HepG2 (cell line): ENCODE data around the gene UTP15. TPM values are rescaled to one million over a fixed set of nuclear protein-coding genes. Genes with fewer than 3 reads are reported as not detected.

Source experiments
- BCLAF1 ChIP-seq: fragments of 450-650 bp; IDR thresholded peaks from 2 replicates; pipeline ENCODE4 v1.6.1; 2017; ENCODE audit warnings: mild to moderate bottlenecking
- KLF13 ChIP-seq: sonication (generic); formaldehyde crosslinking; IDR thresholded peaks from 2 replicates; pipeline ENCODE4 v1.4.0; 2020; ENCODE audit warnings: mild to moderate bottlenecking, missing genetic modification reagents
- MATR3 ChIP-seq: sonication (generic); formaldehyde crosslinking; IDR thresholded peaks from 2 replicates; pipeline ENCODE4 v1.4.0; 2020; ENCODE audit warnings: missing genetic modification reagents
- NCOA1 ChIP-seq: sonication (generic); formaldehyde crosslinking; IDR thresholded peaks from 2 replicates; pipeline ENCODE4 v1.9.0; 2021; ENCODE audit warnings: missing genetic modification reagents
- NFYC ChIP-seq: IDR thresholded peaks from 2 replicates; pipeline ENCODE4 v1.6.1; 2016; ENCODE audit warnings: missing genetic modification reagents, missing compliant biosample characterization
- PHF5A ChIP-seq: IDR thresholded peaks from one replicate; pipeline ENCODE4 v1.6.1; 2018; ENCODE audit warnings: low read depth, missing genetic modification reagents; ENCODE audit not compliant: unreplicated experiment
- SATB2 ChIP-seq: sonication (generic); formaldehyde crosslinking; IDR thresholded peaks from 2 replicates; pipeline ENCODE4 v1.5.0; 2020; ENCODE audit warnings: missing genetic modification reagents
- SKI ChIP-seq: fragments of 450-650 bp; IDR thresholded peaks from one replicate; pipeline ENCODE4 v1.6.1; 2018; ENCODE audit warnings: mild to moderate bottlenecking; ENCODE audit not compliant: partially characterized antibody
- SOX5 ChIP-seq: IDR thresholded peaks from 2 replicates; pipeline ENCODE4 v1.6.1; 2016; ENCODE audit warnings: borderline replicate concordance
- SUZ12 ChIP-seq: fragments of 150-350 bp; IDR thresholded peaks from 2 replicates; pipeline ENCODE4 v1.6.1; 2014; ENCODE audit warnings: low read depth, low read length
- ZBTB3 ChIP-seq: sonication (generic); formaldehyde crosslinking; IDR thresholded peaks from 2 replicates; pipeline ENCODE4 v1.4.0; 2020; ENCODE audit warnings: low read depth, mild to moderate bottlenecking, moderate library complexity, missing genetic modification reagents, borderline replicate concordance
- ZNF333 ChIP-seq: sonication (generic); formaldehyde crosslinking; IDR thresholded peaks from 2 replicates; pipeline ENCODE4 v1.4.0; 2020; ENCODE audit warnings: mild to moderate bottlenecking, missing genetic modification reagents, borderline replicate concordance
- ZNF549 ChIP-seq: sonication (generic); formaldehyde crosslinking; IDR thresholded peaks from 2 replicates; pipeline ENCODE4 v1.5.0; 2020; ENCODE audit warnings: missing genetic modification reagents
- ZNF605 ChIP-seq: sonication (generic); formaldehyde crosslinking; IDR thresholded peaks from 2 replicates; pipeline ENCODE4 v1.8.0; 2022; ENCODE audit warnings: mild to moderate bottlenecking, missing genetic modification reagents
- ZNF792 ChIP-seq: IDR thresholded peaks from 2 replicates; pipeline ENCODE4 v1.6.1; 2016
- ZNF816 ChIP-seq: sonication (generic); formaldehyde crosslinking; IDR thresholded peaks from 2 replicates; pipeline ENCODE4 v1.8.0; 2022; ENCODE audit warnings: missing genetic modification reagents, mild to moderate bottlenecking, borderline replicate concordance
- polyA plus RNA-seq, 8 experiments: library from polyadenylated mRNA; depleted of rRNA in 3 of 8; stranded (reverse) in 7 of 8; unstranded in 1 of 8; fragments of >200 nt; fragmentation: Illumina TruSeq in 4 of 8; extraction: Trizol in 4 of 8; gene quantifications; 2 replicates each; pipeline versions ENCODE4 v1.2.1 to v1.2.3, GENCODE V29; 2011 to 2016; ENCODE audit warnings: low read depth in 4 of 8, missing spikeins in 1 of 8, mixed read lengths in 1 of 8; ENCODE audit not compliant: insufficient read depth in 1 of 8
- total RNA-seq, 5 experiments: library from RNA; depleted of rRNA; stranded (reverse); fragments of >200 nt; fragmentation: Illumina TruSeq; extraction: Trizol; gene quantifications; 2 replicates each; pipeline ENCODE4 v1.2.3, GENCODE V29; 2016; ENCODE audit warnings: low read depth in 1 of 5
- TF ChIP-seq, protein P1 (sequence below): sonication (generic); formaldehyde crosslinking; IDR thresholded peaks from 2 replicates; pipeline ENCODE4 v1.5.0; 2020; ENCODE audit warnings: mild to moderate bottlenecking, missing genetic modification reagents
- TF ChIP-seq, protein P2 (sequence below): sonication (generic); formaldehyde crosslinking; IDR thresholded peaks from 2 replicates; pipeline ENCODE4 v1.5.0; 2020; ENCODE audit warnings: missing genetic modification reagents
- TF ChIP-seq, protein P3 (sequence below): sonication (generic); formaldehyde crosslinking; IDR thresholded peaks from 2 replicates; pipeline ENCODE4 v1.8.1; 2023; ENCODE audit warnings: mild to moderate bottlenecking, missing genetic modification reagents
- TF ChIP-seq, protein P4 (sequence below): sonication (generic); formaldehyde crosslinking; IDR thresholded peaks from 2 replicates; pipeline ENCODE4 v1.9.0; 2021; ENCODE audit warnings: missing genetic modification reagents, mild to moderate bottlenecking, borderline replicate concordance

UTP15 gene
- total and polyA plus RNA-seq, 2 of the 13 experiments (the other 11 are each of a cell fraction or from before 2014, with no cell fraction given): 7.3 to 35.8 TPM

DNA sequence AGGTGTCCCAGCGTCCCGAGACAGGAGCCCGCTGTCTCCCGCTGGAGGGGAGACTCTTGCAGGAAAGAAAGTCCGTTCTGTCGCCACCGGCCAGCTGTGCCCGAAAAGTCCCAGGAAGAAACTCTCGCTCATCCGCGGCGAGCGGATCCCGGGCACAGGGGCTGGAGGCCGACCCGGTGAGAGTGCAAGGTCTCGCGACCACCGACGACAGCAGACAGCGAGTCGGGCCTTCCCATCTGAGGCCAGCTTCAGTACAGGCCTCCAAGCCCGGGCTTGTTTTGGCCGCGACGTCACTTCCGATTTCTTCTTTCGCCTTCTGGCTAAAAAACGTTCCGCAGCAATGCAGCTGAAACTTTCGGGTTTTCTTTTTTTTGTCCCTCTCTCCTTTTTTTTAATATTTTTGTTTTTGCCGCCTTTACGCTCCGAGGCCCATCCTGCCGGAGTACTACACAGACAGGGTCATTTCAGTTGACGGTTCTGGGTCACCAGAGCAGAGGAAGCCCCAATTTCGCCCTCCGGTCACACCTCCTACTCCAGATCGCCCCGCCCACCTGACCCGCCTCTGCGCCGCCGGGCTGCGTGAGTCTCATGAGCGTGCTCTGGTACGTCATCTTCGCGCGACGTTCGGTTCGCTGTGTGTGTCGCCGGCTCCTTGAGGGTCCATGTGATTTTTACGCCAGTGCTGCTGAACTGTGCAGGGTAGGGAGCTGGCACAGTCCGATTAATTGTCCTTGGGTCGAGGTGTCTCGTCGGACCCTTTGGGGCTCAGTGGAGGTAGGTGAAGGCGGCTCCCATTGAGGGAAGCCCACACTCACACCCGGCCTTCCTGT, at the start of gene UTP15, which contains the start of gene ANKRA2 (continued):
- TF ChIP-seq SUZ12 (no peak), BCLAF1 (no peak), ZNF605 (peak; percentile 68), ZBTB3 (CRISPR knock-in tag) (0 out of 2 replicates have a peak, but pooled peaks have one; percentile 66), SOX5 (CRISPR knock-in tag) (no peak), SATB2 (no peak), ZNF549 (CRISPR knock-in tag) (no peak), MATR3 (CRISPR knock-in tag) (no peak), NCOA1 (CRISPR knock-in tag) (no peak), ZNF333 (CRISPR knock-in tag) (peak; percentile 41; the same call in 1 of the 2 replicates), NFYC (CRISPR knock-in tag) (no peak), PHF5A (no peak), ZNF816 (peak; percentile 29; the same call in 1 of the 2 replicates), SKI (no peak), KLF13 (no peak), ZNF792 (CRISPR knock-in tag) (no peak)
- TF ChIP-seq, protein P1, sequence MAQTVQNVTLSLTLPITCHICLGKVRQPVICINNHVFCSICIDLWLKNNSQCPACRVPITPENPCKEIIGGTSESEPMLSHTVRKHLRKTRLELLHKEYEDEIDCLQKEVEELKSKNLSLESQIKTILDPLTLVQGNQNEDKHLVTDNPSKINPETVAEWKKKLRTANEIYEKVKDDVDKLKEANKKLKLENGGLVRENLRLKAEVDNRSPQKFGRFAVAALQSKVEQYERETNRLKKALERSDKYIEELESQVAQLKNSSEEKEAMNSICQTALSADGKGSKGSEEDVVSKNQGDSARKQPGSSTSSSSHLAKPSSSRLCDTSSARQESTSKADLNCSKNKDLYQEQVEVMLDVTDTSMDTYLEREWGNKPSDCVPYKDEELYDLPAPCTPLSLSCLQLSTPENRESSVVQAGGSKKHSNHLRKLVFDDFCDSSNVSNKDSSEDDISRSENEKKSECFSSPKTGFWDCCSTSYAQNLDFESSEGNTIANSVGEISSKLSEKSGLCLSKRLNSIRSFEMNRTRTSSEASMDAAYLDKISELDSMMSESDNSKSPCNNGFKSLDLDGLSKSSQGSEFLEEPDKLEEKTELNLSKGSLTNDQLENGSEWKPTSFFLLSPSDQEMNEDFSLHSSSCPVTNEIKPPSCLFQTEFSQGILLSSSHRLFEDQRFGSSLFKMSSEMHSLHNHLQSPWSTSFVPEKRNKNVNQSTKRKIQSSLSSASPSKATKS (CRISPR knock-in tag): no peak
- TF ChIP-seq, protein P2, sequence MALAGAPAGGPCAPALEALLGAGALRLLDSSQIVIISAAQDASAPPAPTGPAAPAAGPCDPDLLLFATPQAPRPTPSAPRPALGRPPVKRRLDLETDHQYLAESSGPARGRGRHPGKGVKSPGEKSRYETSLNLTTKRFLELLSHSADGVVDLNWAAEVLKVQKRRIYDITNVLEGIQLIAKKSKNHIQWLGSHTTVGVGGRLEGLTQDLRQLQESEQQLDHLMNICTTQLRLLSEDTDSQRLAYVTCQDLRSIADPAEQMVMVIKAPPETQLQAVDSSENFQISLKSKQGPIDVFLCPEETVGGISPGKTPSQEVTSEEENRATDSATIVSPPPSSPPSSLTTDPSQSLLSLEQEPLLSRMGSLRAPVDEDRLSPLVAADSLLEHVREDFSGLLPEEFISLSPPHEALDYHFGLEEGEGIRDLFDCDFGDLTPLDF (CRISPR knock-in tag): no peak
- TF ChIP-seq, protein P3, sequence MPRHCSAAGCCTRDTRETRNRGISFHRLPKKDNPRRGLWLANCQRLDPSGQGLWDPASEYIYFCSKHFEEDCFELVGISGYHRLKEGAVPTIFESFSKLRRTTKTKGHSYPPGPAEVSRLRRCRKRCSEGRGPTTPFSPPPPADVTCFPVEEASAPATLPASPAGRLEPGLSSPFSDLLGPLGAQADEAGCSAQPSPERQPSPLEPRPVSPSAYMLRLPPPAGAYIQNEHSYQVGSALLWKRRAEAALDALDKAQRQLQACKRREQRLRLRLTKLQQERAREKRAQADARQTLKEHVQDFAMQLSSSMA (CRISPR knock-in tag): no peak
- TF ChIP-seq, protein P4, sequence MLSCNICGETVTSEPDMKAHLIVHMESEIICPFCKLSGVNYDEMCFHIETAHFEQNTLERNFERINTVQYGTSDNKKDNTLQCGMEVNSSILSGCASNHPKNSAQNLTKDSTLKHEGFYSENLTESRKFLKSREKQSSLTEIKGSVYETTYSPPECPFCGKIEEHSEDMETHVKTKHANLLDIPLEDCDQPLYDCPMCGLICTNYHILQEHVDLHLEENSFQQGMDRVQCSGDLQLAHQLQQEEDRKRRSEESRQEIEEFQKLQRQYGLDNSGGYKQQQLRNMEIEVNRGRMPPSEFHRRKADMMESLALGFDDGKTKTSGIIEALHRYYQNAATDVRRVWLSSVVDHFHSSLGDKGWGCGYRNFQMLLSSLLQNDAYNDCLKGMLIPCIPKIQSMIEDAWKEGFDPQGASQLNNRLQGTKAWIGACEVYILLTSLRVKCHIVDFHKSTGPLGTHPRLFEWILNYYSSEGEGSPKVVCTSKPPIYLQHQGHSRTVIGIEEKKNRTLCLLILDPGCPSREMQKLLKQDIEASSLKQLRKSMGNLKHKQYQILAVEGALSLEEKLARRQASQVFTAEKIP (CRISPR knock-in tag): no peak
